ENCODE measurements around the gene NECTIN4. TPM values are rescaled to one million over a fixed set of nuclear protein-coding genes. Genes with fewer than 3 reads are reported as not detected.

The NECTIN4 gene
- total and polyA plus RNA-seq, 2 experiments from 2014 or later = 0.16 TPM; not detected in 1

DNA sequence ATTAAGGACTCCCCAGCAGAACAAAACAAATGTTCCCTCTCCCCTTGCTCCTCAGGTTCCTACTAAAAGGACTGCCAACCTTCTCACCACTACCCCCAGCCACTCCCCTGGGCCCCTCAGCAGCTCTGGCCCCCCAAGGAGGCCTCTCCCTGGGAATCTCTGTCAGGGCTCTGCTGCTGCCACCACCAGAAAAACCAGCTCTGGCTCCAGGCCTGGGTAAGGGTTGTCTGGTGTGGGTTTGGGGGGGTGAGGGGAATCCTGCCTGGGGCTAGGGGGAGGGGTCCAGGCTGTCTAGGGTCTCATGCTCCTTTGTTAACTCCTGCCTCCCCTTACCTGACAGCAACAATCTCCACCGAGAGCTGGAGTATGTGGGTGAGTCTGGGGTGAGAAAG is 4.8 kb downstream of the NECTIN4 start:
- Histone ChIP-seq H3K4me3 (no peak overlapping the region), H2AFZ (no peak overlapping the region), H3K27ac (ENCODE audit: low read depth) (no peak overlapping the region), H3K27me3 (ENCODE audit: insufficient read depth) (no peaks in the 10 kb centered on the region), H4K20me1 (replicated peaks; ENCODE audit: insufficient read depth) (no peaks in the 10 kb centered on the region), H3K79me2 (replicated peaks; ENCODE audit: insufficient read depth) (no peaks in the 10 kb centered on the region), H3F3A (replicated peaks; ENCODE audit: low read depth) (peaks cover 5% of the 10 kb centered on the region; the same call in 1 of the 2 replicates), H3K4me2 (no peak overlapping the region), H3K36me3 (ENCODE audit: insufficient read depth) (no peaks in the 10 kb centered on the region), H3K9me2 (ENCODE audit: insufficient read depth) (peaks cover 5% of the 10 kb centered on the region), H3K4me1 (ENCODE audit: insufficient read depth) (peaks cover 16% of the 10 kb centered on the region)
- Mint-ChIP-seq H3K27me3 (ENCODE audit: insufficient read depth, low read depth, poor library complexity) (peaks cover 12% of the 10 kb centered on the region), H3K4me1 (peaks cover 25% of the 10 kb centered on the region), H3K36me3 (ENCODE audit: low read depth) (no peaks in the 10 kb centered on the region; the same call in 2 of the 3 replicates), H3K27ac (no peak overlapping the region), H3K9me3 (no peaks in the 10 kb centered on the region; the same call in 2 of the 3 replicates), H3K4me3 (no peak overlapping the region)
- ATAC-seq = no peak
- no peak for DNase-seq (ENCODE audit: low spot score)
- TF ChIP-seq JUNB (IDR thresholded peaks at IDR 0.05; ENCODE audit: unreplicated experiment) = no peak
- TF ChIP-seq, protein P1, sequence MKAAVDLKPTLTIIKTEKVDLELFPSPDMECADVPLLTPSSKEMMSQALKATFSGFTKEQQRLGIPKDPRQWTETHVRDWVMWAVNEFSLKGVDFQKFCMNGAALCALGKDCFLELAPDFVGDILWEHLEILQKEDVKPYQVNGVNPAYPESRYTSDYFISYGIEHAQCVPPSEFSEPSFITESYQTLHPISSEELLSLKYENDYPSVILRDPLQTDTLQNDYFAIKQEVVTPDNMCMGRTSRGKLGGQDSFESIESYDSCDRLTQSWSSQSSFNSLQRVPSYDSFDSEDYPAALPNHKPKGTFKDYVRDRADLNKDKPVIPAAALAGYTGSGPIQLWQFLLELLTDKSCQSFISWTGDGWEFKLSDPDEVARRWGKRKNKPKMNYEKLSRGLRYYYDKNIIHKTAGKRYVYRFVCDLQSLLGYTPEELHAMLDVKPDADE (IDR thresholded peaks at IDR 0.05) = no peak

GRCh38 chr1:161083748-161084596 is 5.4 kb downstream of the NECTIN4 start:
- H3K36me3 ChIP-seq (ENCODE audit: insufficient read depth) = no peaks in the 10 kb centered on the region
- no peak overlapping the region for H3K4me2 ChIP-seq
- Mint-ChIP-seq H3K4me1 (peaks cover 21% of the 10 kb centered on the region), H3K36me3 (ENCODE audit: low read depth) (no peaks in the 10 kb centered on the region; the same call in 2 of the 3 replicates), H3K27me3 (ENCODE audit: insufficient read depth, low read depth, poor library complexity) (peaks cover 14% of the 10 kb centered on the region), H3K27ac (no peak overlapping the region), H3K9me3 (no peaks in the 10 kb centered on the region; the same call in 2 of the 3 replicates), H3K4me3 (no peak overlapping the region)
- TF ChIP-seq, protein P2, sequence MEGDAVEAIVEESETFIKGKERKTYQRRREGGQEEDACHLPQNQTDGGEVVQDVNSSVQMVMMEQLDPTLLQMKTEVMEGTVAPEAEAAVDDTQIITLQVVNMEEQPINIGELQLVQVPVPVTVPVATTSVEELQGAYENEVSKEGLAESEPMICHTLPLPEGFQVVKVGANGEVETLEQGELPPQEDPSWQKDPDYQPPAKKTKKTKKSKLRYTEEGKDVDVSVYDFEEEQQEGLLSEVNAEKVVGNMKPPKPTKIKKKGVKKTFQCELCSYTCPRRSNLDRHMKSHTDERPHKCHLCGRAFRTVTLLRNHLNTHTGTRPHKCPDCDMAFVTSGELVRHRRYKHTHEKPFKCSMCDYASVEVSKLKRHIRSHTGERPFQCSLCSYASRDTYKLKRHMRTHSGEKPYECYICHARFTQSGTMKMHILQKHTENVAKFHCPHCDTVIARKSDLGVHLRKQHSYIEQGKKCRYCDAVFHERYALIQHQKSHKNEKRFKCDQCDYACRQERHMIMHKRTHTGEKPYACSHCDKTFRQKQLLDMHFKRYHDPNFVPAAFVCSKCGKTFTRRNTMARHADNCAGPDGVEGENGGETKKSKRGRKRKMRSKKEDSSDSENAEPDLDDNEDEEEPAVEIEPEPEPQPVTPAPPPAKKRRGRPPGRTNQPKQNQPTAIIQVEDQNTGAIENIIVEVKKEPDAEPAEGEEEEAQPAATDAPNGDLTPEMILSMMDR (conservative IDR thresholded peaks at IDR 0.05; ENCODE audit: low read depth in 2 of 2) = no peak
- DNase-seq (ENCODE audit: low spot score) (no peak), ATAC-seq (no peak)
- peaks cover 5% of the 10 kb centered on the region; the same call in 1 of the 2 replicates for H3F3A ChIP-seq (replicated peaks; ENCODE audit: low read depth)
- H3K4me3 ChIP-seq = no peak overlapping the region
- H2AFZ ChIP-seq = no peak overlapping the region
- peaks cover 5% of the 10 kb centered on the region for H3K9me2 ChIP-seq (ENCODE audit: insufficient read depth)
- H3K4me1 ChIP-seq (ENCODE audit: insufficient read depth) = peaks cover 16% of the 10 kb centered on the region
- no peaks in the 10 kb centered on the region for H3K27me3 ChIP-seq (ENCODE audit: insufficient read depth)
- H3K79me2 ChIP-seq (replicated peaks; ENCODE audit: insufficient read depth) = no peaks in the 10 kb centered on the region
- no peaks in the 10 kb centered on the region for H4K20me1 ChIP-seq (replicated peaks; ENCODE audit: insufficient read depth)
- no peak overlapping the region for H3K27ac ChIP-seq (ENCODE audit: low read depth)

DNA sequence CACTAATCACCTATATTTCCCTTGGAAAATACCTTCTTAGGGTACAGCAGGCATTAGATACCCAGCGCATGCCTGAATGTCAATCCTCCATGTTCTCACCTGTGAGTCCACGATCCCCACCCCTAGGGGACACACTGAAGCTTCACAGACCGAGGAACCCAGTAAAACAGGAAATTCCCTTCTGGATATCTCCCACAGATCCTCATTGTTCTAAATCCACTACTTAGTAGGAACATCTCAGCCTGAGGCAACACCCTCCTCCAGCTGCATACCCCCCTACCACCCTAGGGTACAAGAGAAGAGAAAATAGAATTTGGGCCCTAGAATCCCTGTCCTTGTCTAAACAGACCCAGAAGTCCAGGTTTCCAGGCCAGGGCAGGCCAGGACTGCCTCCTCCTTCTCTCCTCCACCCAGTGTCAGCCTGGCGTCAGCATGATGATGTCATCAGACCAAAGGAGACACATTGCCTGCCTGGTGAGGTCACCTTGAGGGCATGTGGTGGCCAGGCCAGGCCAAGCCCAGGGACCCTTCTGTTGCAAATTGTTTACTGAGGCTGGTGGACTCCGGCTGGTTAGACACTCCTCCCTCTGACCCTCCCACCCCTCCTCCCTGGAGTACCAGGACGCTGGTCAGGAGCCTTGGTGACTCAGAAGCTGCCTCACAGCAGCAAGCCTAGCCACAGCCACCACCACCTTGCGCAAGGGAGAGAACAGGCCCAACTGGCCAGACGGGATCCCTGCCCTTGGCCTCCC is 6.2 kb downstream of the NECTIN4 start:
- Histone ChIP-seq H3F3A (replicated peaks; ENCODE audit: low read depth) (peaks cover 5% of the 10 kb centered on the region; the same call in 1 of the 2 replicates), H3K4me3 (no peak overlapping the region), H3K4me2 (no peak overlapping the region), H3K9me2 (ENCODE audit: insufficient read depth) (peaks cover 5% of the 10 kb centered on the region), H2AFZ (no peak overlapping the region), H3K79me2 (replicated peaks; ENCODE audit: insufficient read depth) (no peaks in the 10 kb centered on the region), H3K27me3 (ENCODE audit: insufficient read depth) (no peaks in the 10 kb centered on the region), H3K36me3 (ENCODE audit: insufficient read depth) (no peaks in the 10 kb centered on the region), H3K4me1 (ENCODE audit: insufficient read depth) (peaks cover 16% of the 10 kb centered on the region), H3K27ac (ENCODE audit: low read depth) (no peak overlapping the region), H4K20me1 (replicated peaks; ENCODE audit: insufficient read depth) (no peaks in the 10 kb centered on the region)
- DNase-seq (ENCODE audit: low spot score) = no peak
- Mint-ChIP-seq H3K36me3 (ENCODE audit: low read depth) (no peaks in the 10 kb centered on the region; the same call in 2 of the 3 replicates), H3K9me3 (no peaks in the 10 kb centered on the region; the same call in 2 of the 3 replicates), H3K27me3 (ENCODE audit: insufficient read depth, low read depth, poor library complexity) (peaks cover 18% of the 10 kb centered on the region), H3K4me3 (no peak overlapping the region), H3K27ac (no peak overlapping the region), H3K4me1 (peaks cover 19% of the 10 kb centered on the region)
- no peak for ATAC-seq
- TF ChIP-seq, protein P3, sequence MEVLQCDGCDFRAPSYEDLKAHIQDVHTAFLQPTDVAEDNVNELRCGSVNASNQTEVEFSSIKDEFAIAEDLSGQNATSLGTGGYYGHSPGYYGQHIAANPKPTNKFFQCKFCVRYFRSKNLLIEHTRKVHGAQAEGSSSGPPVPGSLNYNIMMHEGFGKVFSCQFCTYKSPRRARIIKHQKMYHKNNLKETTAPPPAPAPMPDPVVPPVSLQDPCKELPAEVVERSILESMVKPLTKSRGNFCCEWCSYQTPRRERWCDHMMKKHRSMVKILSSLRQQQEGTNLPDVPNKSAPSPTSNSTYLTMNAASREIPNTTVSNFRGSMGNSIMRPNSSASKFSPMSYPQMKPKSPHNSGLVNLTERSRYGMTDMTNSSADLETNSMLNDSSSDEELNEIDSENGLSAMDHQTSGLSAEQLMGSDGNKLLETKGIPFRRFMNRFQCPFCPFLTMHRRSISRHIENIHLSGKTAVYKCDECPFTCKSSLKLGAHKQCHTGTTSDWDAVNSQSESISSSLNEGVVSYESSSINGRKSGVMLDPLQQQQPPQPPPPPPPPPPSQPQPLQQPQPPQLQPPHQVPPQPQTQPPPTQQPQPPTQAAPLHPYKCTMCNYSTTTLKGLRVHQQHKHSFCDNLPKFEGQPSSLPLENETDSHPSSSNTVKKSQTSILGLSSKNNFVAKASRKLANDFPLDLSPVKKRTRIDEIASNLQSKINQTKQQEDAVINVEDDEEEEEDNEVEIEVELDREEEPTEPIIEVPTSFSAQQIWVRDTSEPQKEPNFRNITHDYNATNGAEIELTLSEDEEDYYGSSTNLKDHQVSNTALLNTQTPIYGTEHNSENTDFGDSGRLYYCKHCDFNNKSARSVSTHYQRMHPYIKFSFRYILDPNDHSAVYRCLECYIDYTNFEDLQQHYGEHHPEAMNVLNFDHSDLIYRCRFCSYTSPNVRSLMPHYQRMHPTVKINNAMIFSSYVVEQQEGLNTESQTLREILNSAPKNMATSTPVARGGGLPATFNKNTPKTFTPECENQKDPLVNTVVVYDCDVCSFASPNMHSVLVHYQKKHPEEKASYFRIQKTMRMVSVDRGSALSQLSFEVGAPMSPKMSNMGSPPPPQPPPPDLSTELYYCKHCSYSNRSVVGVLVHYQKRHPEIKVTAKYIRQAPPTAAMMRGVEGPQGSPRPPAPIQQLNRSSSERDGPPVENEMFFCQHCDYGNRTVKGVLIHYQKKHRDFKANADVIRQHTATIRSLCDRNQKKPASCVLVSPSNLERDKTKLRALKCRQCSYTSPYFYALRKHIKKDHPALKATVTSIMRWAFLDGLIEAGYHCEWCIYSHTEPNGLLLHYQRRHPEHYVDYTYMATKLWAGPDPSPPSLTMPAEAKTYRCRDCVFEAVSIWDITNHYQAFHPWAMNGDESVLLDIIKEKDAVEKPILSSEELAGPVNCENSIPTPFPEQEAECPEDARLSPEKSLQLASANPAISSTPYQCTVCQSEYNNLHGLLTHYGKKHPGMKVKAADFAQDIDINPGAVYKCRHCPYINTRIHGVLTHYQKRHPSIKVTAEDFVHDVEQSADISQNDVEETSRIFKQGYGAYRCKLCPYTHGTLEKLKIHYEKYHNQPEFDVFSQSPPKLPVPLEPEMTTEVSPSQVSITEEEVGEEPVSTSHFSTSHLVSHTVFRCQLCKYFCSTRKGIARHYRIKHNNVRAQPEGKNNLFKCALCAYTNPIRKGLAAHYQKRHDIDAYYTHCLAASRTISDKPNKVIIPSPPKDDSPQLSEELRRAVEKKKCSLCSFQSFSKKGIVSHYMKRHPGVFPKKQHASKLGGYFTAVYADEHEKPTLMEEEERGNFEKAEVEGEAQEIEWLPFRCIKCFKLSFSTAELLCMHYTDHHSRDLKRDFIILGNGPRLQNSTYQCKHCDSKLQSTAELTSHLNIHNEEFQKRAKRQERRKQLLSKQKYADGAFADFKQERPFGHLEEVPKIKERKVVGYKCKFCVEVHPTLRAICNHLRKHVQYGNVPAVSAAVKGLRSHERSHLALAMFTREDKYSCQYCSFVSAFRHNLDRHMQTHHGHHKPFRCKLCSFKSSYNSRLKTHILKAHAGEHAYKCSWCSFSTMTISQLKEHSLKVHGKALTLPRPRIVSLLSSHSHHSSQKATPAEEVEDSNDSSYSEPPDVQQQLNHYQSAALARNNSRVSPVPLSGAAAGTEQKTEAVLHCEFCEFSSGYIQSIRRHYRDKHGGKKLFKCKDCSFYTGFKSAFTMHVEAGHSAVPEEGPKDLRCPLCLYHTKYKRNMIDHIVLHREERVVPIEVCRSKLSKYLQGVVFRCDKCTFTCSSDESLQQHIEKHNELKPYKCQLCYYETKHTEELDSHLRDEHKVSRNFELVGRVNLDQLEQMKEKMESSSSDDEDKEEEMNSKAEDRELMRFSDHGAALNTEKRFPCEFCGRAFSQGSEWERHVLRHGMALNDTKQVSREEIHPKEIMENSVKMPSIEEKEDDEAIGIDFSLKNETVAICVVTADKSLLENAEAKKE (CRISPR knock-in tag; IDR thresholded peaks at IDR 0.05) = no peak

All from GM23338 (cell line).